ENCODE results near the gene USP15.

USP15 gene

GRCh38 chr12:62371661-62372060 is 111.5 kb downstream of the USP15 start:
- no peak for DNase-seq (ENCODE audit: low spot score)

GRCh38 chr12:62372134-62372533 is 111.9 kb downstream of the USP15 start:
- DNase-seq (ENCODE audit: low spot score): no peak

- DNase-seq (ENCODE audit: low spot score): no peak
Measured at GRCh38 chr12:62372825-62373224, 112.6 kb downstream of the USP15 start.

GRCh38 chr12:62375603-62376002 is 115.4 kb downstream of the USP15 start:
- DNase-seq (ENCODE audit: low spot score): no peak

- DNase-seq (ENCODE audit: low spot score): no peak
Measured at GRCh38 chr12:62379026-62379722, 119.0 kb downstream of the USP15 start.

- no peak for DNase-seq (ENCODE audit: low spot score)
Measured at GRCh38 chr12:62379723-62380045, 119.5 kb downstream of the USP15 start.

DNA sequence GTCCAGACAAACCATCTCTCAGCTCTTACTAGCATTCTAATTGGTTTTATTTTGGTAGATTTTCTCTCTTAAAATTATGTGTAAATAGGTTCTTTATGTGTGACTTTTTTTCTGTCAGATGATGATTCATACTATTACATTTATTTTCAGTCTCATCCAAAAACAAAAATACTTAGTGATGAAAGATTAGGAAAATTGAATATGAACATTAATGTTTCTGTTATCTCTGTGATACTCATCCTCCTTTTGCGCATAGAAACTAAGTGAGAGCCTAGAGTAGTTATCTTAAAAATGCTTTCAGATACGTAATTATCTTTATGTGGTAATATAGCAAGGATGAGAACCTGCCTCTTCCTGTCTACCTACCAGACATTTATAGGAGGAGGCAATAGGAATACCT is 122.3 kb downstream of the USP15 start:
- no peak for DNase-seq (ENCODE audit: low spot score)

DNA sequence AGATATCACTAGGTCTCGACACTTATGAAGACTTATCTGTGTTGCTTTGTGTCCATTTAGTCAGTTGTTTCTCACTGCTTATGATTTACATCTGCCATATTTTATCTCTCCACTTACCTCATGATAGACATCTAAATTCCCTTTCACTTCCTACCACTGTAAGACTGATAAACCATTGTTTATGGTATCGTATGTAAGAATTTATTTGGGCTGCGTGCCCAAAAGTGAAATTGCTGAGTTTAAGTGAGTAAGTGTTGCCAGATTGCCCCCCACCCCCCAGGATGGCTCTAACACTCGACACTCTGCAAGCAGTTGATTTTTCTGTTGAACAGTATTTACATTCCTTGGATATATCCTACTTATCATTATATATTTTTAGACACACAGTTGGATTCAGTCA is 136.5 kb downstream of the USP15 start:
- no peak for DNase-seq (ENCODE audit: low spot score)

GRCh38 chr12:62400135-62400534 is 139.9 kb downstream of the USP15 start:
- DNase-seq (ENCODE audit: low spot score): no peak

DNA sequence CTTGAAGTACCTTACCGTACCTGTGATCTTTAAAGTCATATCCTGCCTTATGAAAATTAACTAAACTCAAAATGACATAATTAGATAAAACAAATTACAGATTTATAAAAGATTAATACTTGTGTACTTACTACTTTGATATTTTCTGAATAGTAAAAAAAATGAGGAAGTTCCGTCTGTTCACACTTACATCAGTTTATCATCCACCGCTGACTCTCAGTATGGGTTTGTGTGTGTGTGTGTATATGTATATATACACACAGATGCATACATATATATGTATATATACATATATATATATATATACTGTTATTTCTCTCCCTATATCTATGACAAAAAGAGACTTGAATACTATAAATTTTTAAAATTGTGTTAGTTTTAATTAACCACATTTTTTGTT is 141.4 kb downstream of the USP15 start:
- no peak for DNase-seq (ENCODE audit: low spot score)

- DNase-seq (ENCODE audit: low spot score): no peak
Measured at GRCh38 chr12:62403031-62403430, 142.8 kb downstream of the USP15 start.

GRCh38 chr12:62407587-62407986 is 147.4 kb downstream of the USP15 start:
- DNase-seq (ENCODE audit: low spot score): no peak

- DNase-seq (ENCODE audit: low spot score): no peak
Measured at GRCh38 chr12:62409068-62409467, 148.9 kb downstream of the USP15 start.

GRCh38 chr12:62414180-62414579 is 154.0 kb downstream of the USP15 start:
- no peak for DNase-seq (ENCODE audit: low spot score)

- no peak for DNase-seq (ENCODE audit: low spot score)
Measured at GRCh38 chr12:62426089-62426488, 165.9 kb downstream of the USP15 start.

GRCh38 chr12:62429457-62429856 is 169.3 kb downstream of the USP15 start:
- DNase-seq (ENCODE audit: low spot score): no peak

- DNase-seq (ENCODE audit: low spot score): no peak
Measured at GRCh38 chr12:62434494-62435302, 174.5 kb downstream of the USP15 start.

GRCh38 chr12:62435303-62436163 is 175.3 kb downstream of the USP15 start:
- DNase-seq (ENCODE audit: low spot score): peak; percentile 69

- DNase-seq (ENCODE audit: low spot score): no peak
Measured at GRCh38 chr12:62436164-62436503, 175.9 kb downstream of the USP15 start.

- DNase-seq (ENCODE audit: low spot score): peak; percentile 72
Measured at GRCh38 chr12:62438098-62438692, 178.0 kb downstream of the USP15 start.

GRCh38 chr12:62446754-62447452 is 186.7 kb downstream of the USP15 start:
- DNase-seq (ENCODE audit: low spot score): no peak

GRCh38 chr12:62448436-62448835 is 188.2 kb downstream of the USP15 start:
- no peak for DNase-seq (ENCODE audit: low spot score)

All from cerebellar cortex (tissue), 1 donor.